NCI-H774 (cell line): ENCODE results near the gene B3GNT2.

Experiments used
- DNase-seq: peaks from one replicate; lab custom pipeline; 2025; lab: John Stamatoyannopoulos, UW

The B3GNT2 gene

GRCh38 chr2:62205554-62205953, 9.6 kb downstream of the B3GNT2 start:
- DNase-seq, result no peak

- no peak for DNase-seq
These were observed 10.1 kb downstream of the B3GNT2 start for GRCh38 chr2:62206024-62206423.

- DNase-seq, result no peak
These were observed 11.6 kb downstream of the B3GNT2 start for GRCh38 chr2:62207491-62207890.

GRCh38 chr2:62208074-62208757, 12.3 kb downstream of the B3GNT2 start:
- DNase-seq, result no peak

- no peak for DNase-seq
These were observed 12.8 kb downstream of the B3GNT2 start for GRCh38 chr2:62208758-62209114.

- no peak for DNase-seq
These were observed 13.6 kb downstream of the B3GNT2 start for GRCh38 chr2:62209427-62209991.

- DNase-seq, result no peak
These were observed 19.6 kb downstream of the B3GNT2 start for GRCh38 chr2:62215306-62216064.

- DNase-seq, result no peak
These were observed 20.2 kb downstream of the B3GNT2 start for GRCh38 chr2:62216113-62216512.

GRCh38 chr2:62216616-62217015, 20.7 kb downstream of the B3GNT2 start:
- no peak for DNase-seq

- DNase-seq, result no peak
These were observed 21.5 kb downstream of the B3GNT2 start for GRCh38 chr2:62217421-62217820.

- no peak for DNase-seq
These were observed 22.1 kb downstream of the B3GNT2 start for GRCh38 chr2:62217970-62218369.

- DNase-seq, result no peak
These were observed 23.7 kb downstream of the B3GNT2 start for GRCh38 chr2:62219407-62220159.

GRCh38 chr2:62221141-62221540, 25.2 kb downstream of the B3GNT2 start:
- no peak for DNase-seq

GRCh38 chr2:62222171-62222570, 26.3 kb downstream of the B3GNT2 start:
- DNase-seq, result no peak

GRCh38 chr2:62222674-62223073, 26.8 kb downstream of the B3GNT2 start:
- no peak for DNase-seq

- DNase-seq, result no peak
These were observed 29.1 kb downstream of the B3GNT2 start for GRCh38 chr2:62224976-62225375.

- DNase-seq, result no peak
These were observed 31.6 kb downstream of the B3GNT2 start for GRCh38 chr2:62227386-62228075.

- DNase-seq, result no peak
These were observed 33.2 kb downstream of the B3GNT2 start for GRCh38 chr2:62229082-62229605.

- no peak for DNase-seq
These were observed 35.6 kb downstream of the B3GNT2 start for GRCh38 chr2:62231541-62231940.

- DNase-seq, result no peak
These were observed 39.1 kb downstream of the B3GNT2 start for GRCh38 chr2:62234755-62235655.

GRCh38 chr2:62236499-62236898, 40.6 kb downstream of the B3GNT2 start:
- no peak for DNase-seq
